GM12801 (cell line): ENCODE data around the gene MCL1.

Experiments used
- CTCF ChIP-seq: IDR thresholded peaks from one replicate; pipeline ENCODE4 v1.5.1; 2011; ENCODE audit warnings: control low read depth; ENCODE audit not compliant: insufficient read length; ENCODE audit errors: extremely low read depth

Gene MCL1

GRCh38 chr1:150619576-150620509, 40.4 kb upstream of the MCL1 start:
- no peak for TF ChIP-seq CTCF

- TF ChIP-seq CTCF: no peak
These were observed 36.2 kb upstream of the MCL1 start for GRCh38 chr1:150615346-150616201.

GRCh38 chr1:150613061-150613920, 33.9 kb upstream of the MCL1 start:
- TF ChIP-seq CTCF: no peak

GRCh38 chr1:150612014-150612345, 32.6 kb upstream of the MCL1 start:
- no peak for TF ChIP-seq CTCF

- TF ChIP-seq CTCF: no peak
These were observed 31.2 kb upstream of the MCL1 start for GRCh38 chr1:150610576-150610975.

- TF ChIP-seq CTCF: no peak
These were observed 30.3 kb upstream of the MCL1 start for GRCh38 chr1:150609732-150610131.

- no peak for TF ChIP-seq CTCF
These were observed 27.2 kb upstream of the MCL1 start for GRCh38 chr1:150606463-150607142.
